ENCODE measurements around the gene ZDHHC14. TPM values are rescaled to one million over a fixed set of nuclear protein-coding genes. Genes with fewer than 3 reads are reported as not detected.

ZDHHC14 gene
- total and polyA plus RNA-seq, 2 experiments from 2014 or later: 3.0 to 7.4 TPM

- Histone ChIP-seq H3K79me2 (replicated peaks; ENCODE audit: insufficient read depth) (no peaks in the 10 kb centered on the region), H3K27me3 (ENCODE audit: insufficient read depth) (no peaks in the 10 kb centered on the region), H3K4me2 (no peak overlapping the region), H3K36me3 (ENCODE audit: insufficient read depth) (no peaks in the 10 kb centered on the region), H3K4me1 (ENCODE audit: insufficient read depth) (peaks cover 19% of the 10 kb centered on the region), H2AFZ (no peak overlapping the region), H4K20me1 (replicated peaks; ENCODE audit: insufficient read depth) (no peaks in the 10 kb centered on the region), H3K27ac (ENCODE audit: low read depth) (no peak overlapping the region), H3F3A (replicated peaks; ENCODE audit: low read depth) (0 out of 2 replicates have a peak, but pooled peaks cover 4% of the 10 kb centered on the region), H3K9me2 (ENCODE audit: insufficient read depth) (no peaks in the 10 kb centered on the region), H3K4me3 (no peak overlapping the region)
- Mint-ChIP-seq H3K27ac (no peak overlapping the region), H3K9me3 (no peaks in the 10 kb centered on the region; the same call in 2 of the 3 replicates), H3K4me3 (no peak overlapping the region), H3K36me3 (ENCODE audit: low read depth) (no peaks in the 10 kb centered on the region; the same call in 2 of the 3 replicates), H3K4me1 (peaks cover 29% of the 10 kb centered on the region), H3K27me3 (ENCODE audit: insufficient read depth, low read depth, poor library complexity) (peaks cover 2% of the 10 kb centered on the region)
- no peak for DNase-seq (ENCODE audit: low spot score)
- TF ChIP-seq JUNB (IDR thresholded peaks at IDR 0.05; ENCODE audit: unreplicated experiment) (no peak), EZH2phosphoT487 (IDR thresholded peaks at IDR 0.05; ENCODE audit: unreplicated experiment) (no peak), EZH2 (IDR thresholded peaks at IDR 0.05; ENCODE audit: low read depth, unreplicated experiment) (no peak), REST (IDR thresholded peaks at IDR 0.05; ENCODE audit: unreplicated experiment) (no peak), STAT1 (IDR thresholded peaks at IDR 0.05; ENCODE audit: unreplicated experiment) (no peak), CTCF (conservative IDR thresholded peaks at IDR 0.05; ENCODE audit: low read depth in 2 of 2) (no peak), ZNF462 (CRISPR knock-in tag; IDR thresholded peaks at IDR 0.05) (no peak), ETS1 (IDR thresholded peaks at IDR 0.05) (no peak), NANOG (IDR thresholded peaks at IDR 0.05; ENCODE audit: borderline replicate concordance) (no peak), POLR2AphosphoS5 (IDR thresholded peaks at IDR 0.05; ENCODE audit: low read depth) (no peak), ZNF114 (CRISPR knock-in tag; IDR thresholded peaks at IDR 0.05) (no peak), ZNF331 (CRISPR knock-in tag; IDR thresholded peaks at IDR 0.05; ENCODE audit: low read depth) (no peak), CREB1 (CRISPR knock-in tag; IDR thresholded peaks at IDR 0.05; ENCODE audit: low read depth) (no peak)
- ATAC-seq: no peak
These were observed 285.7 kb downstream of the ZDHHC14 start for GRCh38 chr6:157666729-157667128.
